HEK293 (cell line): ENCODE data around the gene FOLR1.

ENCODE experiments used
- CTCF ChIA-PET: fragments of 350-600 bp; formaldehyde crosslinking; extraction: SDS; loops from one replicate; lab custom pipeline; 2021; ENCODE audit warnings: antibody characterized with exemption; lab: Yijun Ruan, JAX
- POLR2A ChIA-PET: fragments of 300-600 bp; formaldehyde crosslinking; extraction: SDS; loops from one replicate; lab custom pipeline; 2020; ENCODE audit warnings: antibody characterized with exemption, inconsistent platforms; lab: Yijun Ruan, JAX
- H3K27ac ChIP-seq: fragments of 200-500 bp; sonication (Bioruptor generic); 2 replicates; pipeline ENCODE4 v1.5.1; 2014; ENCODE audit warnings: low read depth, low read length, control low read depth, inconsistent platforms; ENCODE audit errors: extremely low read depth
- H3K36me3 ChIP-seq, 2 experiments: fragments of 200-500 bp in 1 of 2; sonication (Bioruptor generic) in 1 of 2; 1 replicate in 1 of 2; 2 replicates in 1 of 2; pipeline ENCODE4 v1.5.1; 2014 to 2017; ENCODE audit warnings: inconsistent platforms in 2 of 2, low read length in 2 of 2; ENCODE audit not compliant: control insufficient read depth in 2 of 2, insufficient read depth in 1 of 2
- H3K4me1 ChIP-seq: fragments of 200-500 bp; sonication (Bioruptor generic); 2 replicates; pipeline ENCODE4 v1.5.1; 2014; ENCODE audit warnings: mild to moderate bottlenecking, low read length, inconsistent platforms; ENCODE audit not compliant: control insufficient read depth, insufficient read depth
- H3K4me3 ChIP-seq: 2 replicates; pipeline ENCODE4 v1.5.1; 2011; ENCODE audit warnings: low read depth, mild to moderate bottlenecking, control low read depth, low read length, moderate library complexity
- H3K9me3 ChIP-seq: fragments of 200-500 bp; sonication (Bioruptor generic); 2 replicates; pipeline ENCODE4 v1.5.1; 2014; ENCODE audit warnings: low read depth, low read length, inconsistent platforms; ENCODE audit not compliant: control insufficient read depth, insufficient read depth
- BCL11A ChIP-seq: fragments of 450-650 bp; formaldehyde crosslinking; IDR thresholded peaks from 2 replicates; pipeline ENCODE4 v1.5.1; 2016; ENCODE audit warnings: low read depth, missing biosample characterization, missing genetic modification characterization
- CTCF ChIP-seq: fragments of 450-650 bp; formaldehyde crosslinking; IDR thresholded peaks from 2 replicates; pipeline ENCODE4 v1.5.1; 2016; ENCODE audit warnings: missing biosample characterization, missing genetic modification characterization
- GLIS1 ChIP-seq: fragments of 450-650 bp; formaldehyde crosslinking; IDR thresholded peaks from 2 replicates; pipeline ENCODE4 v1.5.1; 2016; ENCODE audit warnings: missing biosample characterization, missing genetic modification characterization
- KLF1 ChIP-seq: fragments of 450-650 bp; formaldehyde crosslinking; IDR thresholded peaks from 2 replicates; pipeline ENCODE4 v1.5.1; 2016; ENCODE audit warnings: missing biosample characterization, missing genetic modification characterization
- MZF1 ChIP-seq: fragments of 450-650 bp; formaldehyde crosslinking; IDR thresholded peaks from 2 replicates; pipeline ENCODE4 v1.5.1; 2017; ENCODE audit warnings: missing biosample characterization, missing genetic modification characterization, borderline replicate concordance
- RBAK ChIP-seq: fragments of 450-650 bp; formaldehyde crosslinking; IDR thresholded peaks from 2 replicates; pipeline ENCODE4 v1.5.1; 2016; ENCODE audit warnings: missing biosample characterization, missing genetic modification characterization
- WT1 ChIP-seq: fragments of 450-650 bp; formaldehyde crosslinking; IDR thresholded peaks from 2 replicates; pipeline ENCODE4 v1.5.1; 2016; ENCODE audit warnings: missing biosample characterization, missing genetic modification characterization
- ZBTB21 ChIP-seq: fragments of 450-650 bp; formaldehyde crosslinking; IDR thresholded peaks from 2 replicates; pipeline ENCODE4 v1.5.1; 2017; ENCODE audit warnings: missing biosample characterization, missing genetic modification characterization
- ZBTB6 ChIP-seq: fragments of 450-650 bp; formaldehyde crosslinking; IDR thresholded peaks from 2 replicates; pipeline ENCODE4 v1.5.1; 2017; ENCODE audit warnings: missing biosample characterization, missing genetic modification characterization
- ZNF2 ChIP-seq: fragments of 450-650 bp; formaldehyde crosslinking; IDR thresholded peaks from 2 replicates; pipeline ENCODE4 v1.5.1; 2016; ENCODE audit warnings: missing biosample characterization, missing genetic modification characterization
- ZNF266 ChIP-seq: fragments of 450-650 bp; formaldehyde crosslinking; IDR thresholded peaks from 2 replicates; pipeline ENCODE4 v1.5.1; 2016; ENCODE audit warnings: missing biosample characterization, missing genetic modification characterization, low read depth
- ZNF335 ChIP-seq: fragments of 450-650 bp; formaldehyde crosslinking; conservative IDR thresholded peaks from 2 replicates; pipeline ENCODE4 v1.5.1; 2016; ENCODE audit warnings: missing biosample characterization, missing genetic modification characterization
- ZNF350 ChIP-seq: fragments of 450-650 bp; formaldehyde crosslinking; IDR thresholded peaks from 2 replicates; pipeline ENCODE4 v1.5.0; 2017; ENCODE audit warnings: missing biosample characterization, mild to moderate bottlenecking, missing genetic modification characterization
- ZNF501 ChIP-seq: fragments of 450-650 bp; formaldehyde crosslinking; IDR thresholded peaks from 2 replicates; pipeline ENCODE4 v1.5.1; 2016; ENCODE audit warnings: missing biosample characterization, missing genetic modification characterization
- ZNF548 ChIP-seq: fragments of 450-650 bp; formaldehyde crosslinking; IDR thresholded peaks from 2 replicates; pipeline ENCODE4 v1.5.1; 2016; ENCODE audit warnings: missing biosample characterization, missing genetic modification characterization
- ZNF560 ChIP-seq: fragments of 450-650 bp; formaldehyde crosslinking; IDR thresholded peaks from 2 replicates; pipeline ENCODE4 v1.5.1; 2017; ENCODE audit warnings: missing biosample characterization, missing genetic modification characterization, borderline replicate concordance
- ZNF623 ChIP-seq: fragments of 450-650 bp; formaldehyde crosslinking; IDR thresholded peaks from 2 replicates; pipeline ENCODE4 v1.5.1; 2016; ENCODE audit warnings: missing biosample characterization, missing genetic modification characterization
- ZNF660 ChIP-seq: fragments of 450-650 bp; IDR thresholded peaks from 2 replicates; pipeline ENCODE4 v1.5.1; 2018; ENCODE audit warnings: missing biosample characterization, mild to moderate bottlenecking, missing genetic modification characterization
- ZNF677 ChIP-seq: fragments of 450-650 bp; IDR thresholded peaks from 2 replicates; pipeline ENCODE4 v1.5.0; 2018; ENCODE audit warnings: missing biosample characterization, mild to moderate bottlenecking, missing genetic modification characterization, moderate library complexity
- ZNF768 ChIP-seq: fragments of 450-650 bp; formaldehyde crosslinking; IDR thresholded peaks from 2 replicates; pipeline ENCODE4 v1.5.1; 2018; ENCODE audit warnings: missing biosample characterization, mild to moderate bottlenecking, missing genetic modification characterization
- ZNF785 ChIP-seq: fragments of 450-650 bp; formaldehyde crosslinking; IDR thresholded peaks from 2 replicates; pipeline ENCODE4 v1.5.1; 2016; ENCODE audit warnings: missing biosample characterization, missing genetic modification characterization
- ZSCAN23 ChIP-seq: fragments of 450-650 bp; formaldehyde crosslinking; IDR thresholded peaks from 2 replicates; pipeline ENCODE4 v1.5.1; 2016; ENCODE audit warnings: missing biosample characterization, missing genetic modification characterization
- TF ChIP-seq, protein P1 (sequence below): fragments of 450-650 bp; formaldehyde crosslinking; IDR thresholded peaks from 2 replicates; pipeline ENCODE4 v1.5.1; 2016; ENCODE audit warnings: missing biosample characterization, missing genetic modification characterization

Gene FOLR1

DNA sequence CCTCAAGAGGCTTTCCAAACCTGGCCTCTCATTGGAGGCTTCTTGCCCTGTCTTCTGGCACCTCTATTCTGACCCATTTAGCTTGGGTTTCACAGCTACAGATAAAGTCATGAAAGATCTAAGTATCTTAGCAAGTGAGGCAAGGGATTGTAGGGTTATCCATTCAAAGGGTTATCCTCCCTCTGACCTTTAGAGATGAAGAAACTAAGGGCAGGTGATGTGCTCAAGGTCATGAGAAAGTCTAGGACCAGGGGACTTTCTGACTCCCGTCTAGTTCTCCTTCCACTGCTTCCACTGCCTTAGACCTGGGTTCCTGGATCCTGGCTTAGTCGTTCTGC lies 44.8 kb downstream of the FOLR1 start:
- H3K36me3 ChIP-seq, result peaks cover 0 to 70% of the 10 kb centered on the region in 2 experiments; a peak in 2 of 3 replicates
- POLR2A ChIA-PET, result interaction anchor here (1.1 to 4.5 kb wide), 3 partner anchors 10 to 34 kb away, joined by 3 to 42 read pairs (median 5); partner anchors contain the start of gene INPPL1
- CTCF ChIA-PET, result interaction anchor here (0.6 to 3.5 kb wide), 8 partner anchors 10 to 194 kb away, joined by 3 to 26 read pairs (median 4); partner anchors contain the start of gene INPPL1
- no peak overlapping the region for H3K27ac ChIP-seq
- H3K4me3 ChIP-seq, result no peak overlapping the region
- H3K4me1 ChIP-seq, result no peaks in the 10 kb centered on the region
- TF ChIP-seq ZBTB21 (tag by site-specific recombination), result no peak
- no peak for TF ChIP-seq ZNF266 (tag by site-specific recombination)
- TF ChIP-seq ZNF768 (tag by site-specific recombination), result no peak
- TF ChIP-seq ZNF335 (tag by site-specific recombination), result no peak
- no peak for TF ChIP-seq ZNF2 (tag by site-specific recombination)
- no peak for TF ChIP-seq ZNF548 (tag by site-specific recombination)
- TF ChIP-seq KLF1 (tag by site-specific recombination), result no peak
- no peak for TF ChIP-seq ZNF623 (tag by site-specific recombination)
- TF ChIP-seq WT1, result no peak
- H3K9me3 ChIP-seq, result no peaks in the 10 kb centered on the region

DNA sequence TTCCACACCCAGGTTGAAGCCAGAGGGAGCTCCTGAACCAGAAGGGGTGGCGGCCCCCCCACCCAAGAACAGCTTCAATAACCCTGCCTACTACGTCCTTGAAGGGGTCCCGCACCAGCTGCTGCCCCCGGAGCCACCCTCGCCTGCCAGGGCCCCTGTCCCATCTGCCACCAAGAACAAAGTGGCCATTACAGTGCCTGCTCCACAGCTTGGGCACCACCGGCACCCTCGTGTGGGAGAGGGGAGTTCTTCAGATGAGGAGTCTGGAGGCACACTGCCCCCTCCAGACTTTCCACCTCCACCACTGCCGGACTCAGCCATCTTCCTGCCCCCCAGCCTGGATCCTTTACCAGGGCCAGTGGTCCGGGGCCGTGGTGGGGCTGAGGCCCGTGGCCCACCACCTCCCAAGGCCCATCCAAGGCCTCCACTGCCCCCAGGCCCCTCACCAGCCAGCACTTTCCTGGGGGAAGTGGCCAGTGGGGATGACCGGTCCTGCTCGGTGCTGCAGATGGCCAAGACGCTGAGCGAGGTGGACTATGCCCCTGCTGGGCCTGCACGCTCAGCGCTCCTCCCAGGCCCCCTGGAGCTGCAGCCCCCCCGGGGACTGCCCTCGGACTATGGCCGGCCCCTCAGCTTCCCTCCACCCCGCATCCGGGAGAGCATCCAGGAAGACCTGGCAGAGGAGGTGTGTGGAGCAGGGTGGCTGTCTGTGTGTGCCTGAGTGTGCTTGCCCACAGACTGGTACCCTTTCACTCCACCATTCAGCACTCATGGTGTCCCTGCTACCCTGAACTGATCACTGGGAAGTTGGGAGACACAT lies 45.4 kb downstream of the FOLR1 start:
- Histone ChIP-seq H3K36me3 (peaks cover 0 to 64% of the 10 kb centered on the region in 2 experiments; a peak in 2 of 3 replicates), H3K9me3 (no peaks in the 10 kb centered on the region), H3K4me3 (no peak overlapping the region), H3K4me1 (no peaks in the 10 kb centered on the region)
- POLR2A ChIA-PET, result interaction anchor here (0.9 to 4.5 kb wide), 4 partner anchors 11 to 194 kb away, joined by 3 to 42 read pairs (median 4); partner anchors contain the start of gene INPPL1
- CTCF ChIA-PET, result interaction anchor here (0.6 to 3.5 kb wide), 15 partner anchors 9 to 212 kb away, joined by 3 to 26 read pairs (median 4); partner anchors contain the start of gene INPPL1
- TF ChIP-seq BCL11A (tag by site-specific recombination), result no peak
- peak; percentile 24; the same call in 1 of the 2 replicates for TF ChIP-seq GLIS1 (tag by site-specific recombination)
- TF ChIP-seq, all 188 proteins: peak for 1
- H3K27ac ChIP-seq, result no peak overlapping the region

GRCh38 chr11:72238040-72238450 lies 46.1 kb downstream of the FOLR1 start:
- CTCF ChIA-PET, result interaction anchor here (0.6 to 3.5 kb wide), 14 partner anchors 10 to 213 kb away, joined by 3 to 26 read pairs (median 4); partner anchors contain the start of gene INPPL1
- H3K4me1 ChIP-seq, result no peaks in the 10 kb centered on the region
- H3K36me3 ChIP-seq, result peaks cover 0 to 57% of the 10 kb centered on the region in 2 experiments; a peak in 2 of 3 replicates
- no peak overlapping the region for H3K27ac ChIP-seq
- POLR2A ChIA-PET, result interaction anchor here (0.6 to 4.5 kb wide), 4 partner anchors 12 to 193 kb away, joined by 3 to 42 read pairs (median 4); partner anchors contain the start of gene INPPL1
- no peak overlapping the region for H3K4me3 ChIP-seq
- H3K9me3 ChIP-seq, result no peaks in the 10 kb centered on the region
- TF ChIP-seq ZNF560 (tag by site-specific recombination) (no peak), BCL11A (tag by site-specific recombination) (no peak), ZNF785 (peak; percentile 94), ZNF623 (tag by site-specific recombination) (no peak), ZNF350 (tag by site-specific recombination) (no peak), ZNF677 (tag by site-specific recombination) (no peak), ZSCAN23 (no peak), ZNF501 (tag by site-specific recombination) (no peak), KLF1 (tag by site-specific recombination) (peak; percentile 77), ZBTB6 (no peak), CTCF (tag by site-specific recombination) (peak; percentile 30; the same call in 1 of the 2 replicates), MZF1 (no peak), RBAK (tag by site-specific recombination) (no peak), ZNF660 (tag by site-specific recombination) (no peak)
- TF ChIP-seq, protein P1, sequence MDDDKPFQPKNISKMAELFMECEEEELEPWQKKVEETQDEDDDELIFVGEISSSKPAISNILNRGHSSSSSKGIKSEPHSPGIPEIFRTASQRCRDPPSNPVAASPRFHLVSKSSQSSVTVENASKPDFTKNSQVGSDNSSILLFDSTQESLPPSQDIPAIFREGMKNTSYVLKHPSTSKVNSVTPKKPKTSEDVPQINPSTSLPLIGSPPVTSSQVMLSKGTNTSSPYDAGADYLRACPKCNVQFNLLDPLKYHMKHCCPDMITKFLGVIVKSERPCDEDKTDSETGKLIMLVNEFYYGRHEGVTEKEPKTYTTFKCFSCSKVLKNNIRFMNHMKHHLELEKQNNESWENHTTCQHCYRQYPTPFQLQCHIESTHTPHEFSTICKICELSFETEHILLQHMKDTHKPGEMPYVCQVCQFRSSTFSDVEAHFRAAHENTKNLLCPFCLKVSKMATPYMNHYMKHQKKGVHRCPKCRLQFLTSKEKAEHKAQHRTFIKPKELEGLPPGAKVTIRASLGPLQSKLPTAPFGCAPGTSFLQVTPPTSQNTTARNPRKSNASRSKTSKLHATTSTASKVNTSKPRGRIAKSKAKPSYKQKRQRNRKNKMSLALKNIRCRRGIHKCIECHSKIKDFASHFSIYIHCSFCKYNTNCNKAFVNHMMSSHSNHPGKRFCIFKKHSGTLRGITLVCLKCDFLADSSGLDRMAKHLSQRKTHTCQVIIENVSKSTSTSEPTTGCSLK (tag by site-specific recombination), result no peak
